ENCODE measurements around the gene KPNA4.
"Not testable (repeated sequence)": the region's sequence is repeated elsewhere in the genome, so short reads cannot be mapped to it uniquely, and the experiment has no call there.

The KPNA4 gene

GRCh38 chr3:160557571-160557970 is 7.8 kb downstream of the KPNA4 start:
- no peaks in the 10 kb centered on the region for H3K27me3 Mint-ChIP-seq (ENCODE audit: low read depth)
- H3K36me3 Mint-ChIP-seq (ENCODE audit: low read depth), result no peaks in the 10 kb centered on the region
- H3K9me3 Mint-ChIP-seq, result no peaks in the 10 kb centered on the region
- H3K4me3 Mint-ChIP-seq, result no peak overlapping the region
- no peak overlapping the region for H3K27ac Mint-ChIP-seq
- peaks cover 22% of the 10 kb centered on the region for H3K4me1 Mint-ChIP-seq (ENCODE audit: low read depth)

- no peak overlapping the region for H3K27ac Mint-ChIP-seq
Measured at GRCh38 chr3:160556141-160556540, 9.2 kb downstream of the KPNA4 start.

GRCh38 chr3:160554980-160555379 is 10.4 kb downstream of the KPNA4 start:
- H3K9me3 Mint-ChIP-seq, result peaks cover 9% of the 10 kb centered on the region
- H3K27ac Mint-ChIP-seq, result no peak overlapping the region
- H3K4me3 Mint-ChIP-seq, result no peak overlapping the region
- peaks cover 11% of the 10 kb centered on the region for H3K4me1 Mint-ChIP-seq (ENCODE audit: low read depth)
- H3K36me3 Mint-ChIP-seq (ENCODE audit: low read depth), result peaks cover 15% of the 10 kb centered on the region
- H3K27me3 Mint-ChIP-seq (ENCODE audit: low read depth), result no peaks in the 10 kb centered on the region

More at GRCh38 chr3:160556141-160556540, 9.2 kb downstream of the KPNA4 start:
- Mint-ChIP-seq H3K9me3 (peaks cover 1% of the 10 kb centered on the region), H3K27me3 (ENCODE audit: low read depth) (no peaks in the 10 kb centered on the region), H3K4me3 (no peak overlapping the region), H3K4me1 (ENCODE audit: low read depth) (peaks cover 12% of the 10 kb centered on the region), H3K36me3 (ENCODE audit: low read depth) (peaks cover 7% of the 10 kb centered on the region)

GRCh38 chr3:160553827-160554226 is 11.5 kb downstream of the KPNA4 start:
- peaks cover 14% of the 10 kb centered on the region for H3K9me3 Mint-ChIP-seq
- H3K27ac Mint-ChIP-seq, result no peak overlapping the region
- peaks cover 11% of the 10 kb centered on the region for H3K4me1 Mint-ChIP-seq (ENCODE audit: low read depth)
- H3K27me3 Mint-ChIP-seq (ENCODE audit: low read depth), result no peaks in the 10 kb centered on the region
- H3K4me3 Mint-ChIP-seq, result no peak overlapping the region
- H3K36me3 Mint-ChIP-seq (ENCODE audit: low read depth), result peaks cover 15% of the 10 kb centered on the region

- Mint-ChIP-seq H3K27ac (no peak overlapping the region), H3K9me3 (peaks cover 14% of the 10 kb centered on the region), H3K4me3 (no peak overlapping the region), H3K36me3 (ENCODE audit: low read depth) (peaks cover 18% of the 10 kb centered on the region), H3K27me3 (ENCODE audit: low read depth) (no peaks in the 10 kb centered on the region), H3K4me1 (ENCODE audit: low read depth) (peaks cover 18% of the 10 kb centered on the region)
Measured at GRCh38 chr3:160546727-160547126, 18.6 kb downstream of the KPNA4 start.

- Mint-ChIP-seq H3K9me3 (peaks cover 6% of the 10 kb centered on the region), H3K36me3 (ENCODE audit: low read depth) (peaks cover 10% of the 10 kb centered on the region), H3K27ac (no peak overlapping the region), H3K4me3 (no peak overlapping the region), H3K4me1 (ENCODE audit: low read depth) (peaks cover 18% of the 10 kb centered on the region), H3K27me3 (ENCODE audit: low read depth) (no peaks in the 10 kb centered on the region)
Measured at GRCh38 chr3:160545504-160545871, 19.9 kb downstream of the KPNA4 start.

GRCh38 chr3:160544844-160545503 is 20.4 kb downstream of the KPNA4 start:
- Mint-ChIP-seq H3K27ac (no peak overlapping the region), H3K27me3 (ENCODE audit: low read depth) (no peaks in the 10 kb centered on the region), H3K4me3 (no peak overlapping the region), H3K36me3 (ENCODE audit: low read depth) (peaks cover 7% of the 10 kb centered on the region), H3K9me3 (peaks cover 5% of the 10 kb centered on the region), H3K4me1 (ENCODE audit: low read depth) (peaks cover 18% of the 10 kb centered on the region)

GRCh38 chr3:160540551-160540950 is 24.8 kb downstream of the KPNA4 start:
- Mint-ChIP-seq H3K27ac (no peak overlapping the region), H3K27me3 (ENCODE audit: low read depth) (no peaks in the 10 kb centered on the region), H3K4me1 (ENCODE audit: low read depth) (peaks cover 16% of the 10 kb centered on the region), H3K4me3 (no peak overlapping the region), H3K9me3 (no peaks in the 10 kb centered on the region), H3K36me3 (ENCODE audit: low read depth) (peaks cover 5% of the 10 kb centered on the region)

- Mint-ChIP-seq H3K27ac (no peak overlapping the region), H3K36me3 (ENCODE audit: low read depth) (peaks cover 5% of the 10 kb centered on the region), H3K27me3 (ENCODE audit: low read depth) (no peaks in the 10 kb centered on the region), H3K4me3 (no peak overlapping the region), H3K9me3 (no peaks in the 10 kb centered on the region), H3K4me1 (ENCODE audit: low read depth) (peaks cover 10% of the 10 kb centered on the region)
Measured at GRCh38 chr3:160538895-160539294, 26.5 kb downstream of the KPNA4 start.

GRCh38 chr3:160537729-160538128 is 27.6 kb downstream of the KPNA4 start:
- Mint-ChIP-seq H3K36me3 (ENCODE audit: low read depth) (peaks cover 5% of the 10 kb centered on the region), H3K27ac (no peak overlapping the region), H3K4me3 (no peak overlapping the region), H3K27me3 (ENCODE audit: low read depth) (no peaks in the 10 kb centered on the region), H3K4me1 (ENCODE audit: low read depth) (peaks cover 10% of the 10 kb centered on the region), H3K9me3 (no peaks in the 10 kb centered on the region)

- peaks cover 18% of the 10 kb centered on the region for H3K36me3 Mint-ChIP-seq (ENCODE audit: low read depth)
- no peak overlapping the region for H3K27ac Mint-ChIP-seq
- H3K27me3 Mint-ChIP-seq (ENCODE audit: low read depth), result no peaks in the 10 kb centered on the region
- no peaks in the 10 kb centered on the region for H3K9me3 Mint-ChIP-seq
- no peaks in the 10 kb centered on the region for H3K4me1 Mint-ChIP-seq (ENCODE audit: low read depth)
- H3K4me3 Mint-ChIP-seq, result no peak overlapping the region
Measured at GRCh38 chr3:160532371-160532770, 33.0 kb downstream of the KPNA4 start.

GRCh38 chr3:160531311-160531710 is 34.1 kb downstream of the KPNA4 start:
- H3K27ac Mint-ChIP-seq, result no peak overlapping the region
- no peaks in the 10 kb centered on the region for H3K27me3 Mint-ChIP-seq (ENCODE audit: low read depth)
- H3K9me3 Mint-ChIP-seq, result no peaks in the 10 kb centered on the region
- H3K4me1 Mint-ChIP-seq (ENCODE audit: low read depth), result peaks cover 2% of the 10 kb centered on the region
- peaks cover 22% of the 10 kb centered on the region for H3K36me3 Mint-ChIP-seq (ENCODE audit: low read depth)
- H3K4me3 Mint-ChIP-seq, result no peak overlapping the region

- H3K36me3 Mint-ChIP-seq (ENCODE audit: low read depth), result peaks cover 32% of the 10 kb centered on the region
- H3K4me1 Mint-ChIP-seq (ENCODE audit: low read depth); H3K27ac Mint-ChIP-seq; H3K27me3 Mint-ChIP-seq (ENCODE audit: low read depth); H3K4me3 Mint-ChIP-seq; H3K9me3 Mint-ChIP-seq: not testable (repeated sequence)
Measured at GRCh38 chr3:160516391-160516790, 49.0 kb downstream of the KPNA4 start.

GRCh38 chr3:160501325-160501724 is 64.0 kb downstream of the KPNA4 start:
- no peaks in the 10 kb centered on the region for H3K27me3 Mint-ChIP-seq (ENCODE audit: low read depth)
- no peaks in the 10 kb centered on the region for H3K9me3 Mint-ChIP-seq
- no peaks in the 10 kb centered on the region for H3K4me1 Mint-ChIP-seq (ENCODE audit: low read depth)
- H3K36me3 Mint-ChIP-seq (ENCODE audit: low read depth), result peaks cover 23% of the 10 kb centered on the region
- H3K27ac Mint-ChIP-seq, result no peak overlapping the region
- H3K4me3 Mint-ChIP-seq, result no peak overlapping the region

GRCh38 chr3:160498202-160498601 is 67.2 kb downstream of the KPNA4 start:
- Mint-ChIP-seq H3K27me3 (ENCODE audit: low read depth) (no peaks in the 10 kb centered on the region), H3K36me3 (ENCODE audit: low read depth) (peaks cover 24% of the 10 kb centered on the region), H3K4me3 (no peak overlapping the region), H3K9me3 (no peaks in the 10 kb centered on the region), H3K4me1 (ENCODE audit: low read depth) (no peaks in the 10 kb centered on the region), H3K27ac (no peak overlapping the region)

GRCh38 chr3:160490166-160490565 is 75.2 kb downstream of the KPNA4 start:
- Mint-ChIP-seq H3K9me3 (no peaks in the 10 kb centered on the region), H3K27ac (no peak overlapping the region), H3K4me3 (no peak overlapping the region), H3K36me3 (ENCODE audit: low read depth) (peaks cover 3% of the 10 kb centered on the region), H3K4me1 (ENCODE audit: low read depth) (peaks cover 5% of the 10 kb centered on the region), H3K27me3 (ENCODE audit: low read depth) (no peaks in the 10 kb centered on the region)
